ENCODE measurements around the gene PFKFB4.
"Not testable (repeated sequence)": the region's sequence is repeated elsewhere in the genome, so short reads cannot be mapped to it uniquely, and the experiment has no call there.

GRCh38 chr3:48551651-48552050 lies 5.0 kb downstream of the PFKFB4 start:
- TF ChIP-seq, protein P1, sequence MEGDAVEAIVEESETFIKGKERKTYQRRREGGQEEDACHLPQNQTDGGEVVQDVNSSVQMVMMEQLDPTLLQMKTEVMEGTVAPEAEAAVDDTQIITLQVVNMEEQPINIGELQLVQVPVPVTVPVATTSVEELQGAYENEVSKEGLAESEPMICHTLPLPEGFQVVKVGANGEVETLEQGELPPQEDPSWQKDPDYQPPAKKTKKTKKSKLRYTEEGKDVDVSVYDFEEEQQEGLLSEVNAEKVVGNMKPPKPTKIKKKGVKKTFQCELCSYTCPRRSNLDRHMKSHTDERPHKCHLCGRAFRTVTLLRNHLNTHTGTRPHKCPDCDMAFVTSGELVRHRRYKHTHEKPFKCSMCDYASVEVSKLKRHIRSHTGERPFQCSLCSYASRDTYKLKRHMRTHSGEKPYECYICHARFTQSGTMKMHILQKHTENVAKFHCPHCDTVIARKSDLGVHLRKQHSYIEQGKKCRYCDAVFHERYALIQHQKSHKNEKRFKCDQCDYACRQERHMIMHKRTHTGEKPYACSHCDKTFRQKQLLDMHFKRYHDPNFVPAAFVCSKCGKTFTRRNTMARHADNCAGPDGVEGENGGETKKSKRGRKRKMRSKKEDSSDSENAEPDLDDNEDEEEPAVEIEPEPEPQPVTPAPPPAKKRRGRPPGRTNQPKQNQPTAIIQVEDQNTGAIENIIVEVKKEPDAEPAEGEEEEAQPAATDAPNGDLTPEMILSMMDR (IDR thresholded peaks at IDR 0.05; ENCODE audit: low read depth, low read length, poor library complexity, severe bottlenecking) = not testable (repeated sequence)
- not testable (repeated sequence) for TF ChIP-seq EZH2phosphoT487 (IDR thresholded peaks at IDR 0.05; ENCODE audit: borderline replicate concordance, low read length)
